H1 (cell line): ENCODE data around the gene TEKT3. TPM values are rescaled to one million over a fixed set of nuclear protein-coding genes. Genes with fewer than 3 reads are reported as not detected.

Source experiments
- CTCF ChIA-PET: fragments of 300-600 bp; sonication (Branson Sonifier 250); formaldehyde crosslinking; loops from one replicate; lab custom pipeline; 2021; ENCODE audit not compliant: partially characterized antibody; lab: Charles Lee
- POLR2A ChIA-PET: fragments of 300-600 bp; sonication (Branson Sonifier 250); formaldehyde crosslinking; loops from one replicate; lab custom pipeline; 2021; ENCODE audit warnings: inconsistent platforms; ENCODE audit not compliant: partially characterized antibody; lab: Charles Lee
- DNase-seq, 2 experiments: peaks; one replicate each; pipeline versions ENCODE4 v3.0.0 to v3.0.0-alpha.2; 2010 to 2022; ENCODE audit warnings: low spot score in 2 of 2, low read depth in 1 of 2, mixed read lengths in 1 of 2
- FAIRE-seq: peaks from 2 replicates; lab custom pipeline; 2011; peaks lifted over from hg19 to GRCh38; lab: Jason Lieb, UNC
- H2AFZ ChIP-seq: 2 replicates; pipeline ENCODE4 v1.8.1; 2012; ENCODE audit warnings: low read length, inconsistent platforms
- H2AK5ac ChIP-seq: 2 replicates; pipeline ENCODE4 v1.6.1; 2013; ENCODE audit warnings: low read depth, low read length
- H2BK120ac ChIP-seq: replicated peaks from 2 replicates; pipeline ENCODE3; 2013; ENCODE audit warnings: low read depth, low read length, inconsistent platforms
- H2BK12ac ChIP-seq: 2 replicates; pipeline ENCODE4 v1.6.1; 2013; ENCODE audit warnings: low read depth, low read length
- H2BK15ac ChIP-seq: 2 replicates; pipeline ENCODE4 v1.6.1; 2013; ENCODE audit warnings: low read length
- H2BK20ac ChIP-seq: 2 replicates; pipeline ENCODE4 v1.6.1; 2013; ENCODE audit warnings: low read length
- H2BK5ac ChIP-seq: 2 replicates; pipeline ENCODE4 v1.6.1; 2013; ENCODE audit warnings: low read depth, low read length
- H3K14ac ChIP-seq: 2 replicates; pipeline ENCODE4 v1.6.1; 2013; ENCODE audit warnings: inconsistent platforms; ENCODE audit not compliant: insufficient read length
- H3K18ac ChIP-seq: 2 replicates; pipeline ENCODE4 v1.6.1; 2013; ENCODE audit warnings: low read length; ENCODE audit errors: extremely low read depth
- H3K23ac ChIP-seq: 2 replicates; pipeline ENCODE4 v1.6.1; 2013; ENCODE audit warnings: inconsistent platforms; ENCODE audit not compliant: insufficient read length
- H3K23me2 ChIP-seq: 2 replicates; pipeline ENCODE4 v1.6.1; 2013; ENCODE audit warnings: low read depth, low read length
- H3K27ac ChIP-seq: 2 replicates; pipeline ENCODE4 v1.6.1; 2011; ENCODE audit warnings: low read depth, low read length, inconsistent platforms
- H3K27me3 ChIP-seq, 4 experiments: replicated peaks in 1 of 4; 1 replicate in 1 of 4; 2 replicates in 3 of 4; pipeline versions ENCODE4 v1.6.1 to v1.8.1; 2011 to 2013; ENCODE audit warnings: low read length in 3 of 4, mild to moderate bottlenecking in 3 of 4, inconsistent platforms in 2 of 4, mixed read lengths in 2 of 4, moderate library complexity in 1 of 4; ENCODE audit not compliant: control insufficient read depth in 3 of 4, insufficient read depth in 3 of 4; ENCODE audit errors: extremely low read depth in 1 of 4
- H3K36me3 ChIP-seq, 4 experiments: 2 replicates each; pipeline versions ENCODE4 v1.6.1 to v1.8.1; 2011 to 2013; ENCODE audit warnings: mild to moderate bottlenecking in 4 of 4, low read length in 3 of 4, moderate library complexity in 2 of 4, control low read depth in 1 of 4, inconsistent platforms in 1 of 4; ENCODE audit not compliant: insufficient read depth in 4 of 4, control insufficient read depth in 2 of 4
- H3K4ac ChIP-seq: replicated peaks from 2 replicates; pipeline ENCODE3; 2013; ENCODE audit warnings: low read length, low read depth, mixed read lengths, inconsistent platforms; ENCODE audit not compliant: insufficient read length
- H3K4me1 ChIP-seq, 4 experiments: replicated peaks in 1 of 4; 1 replicate in 1 of 4; 2 replicates in 3 of 4; pipeline versions ENCODE4 v1.6.1 to v1.8.1; 2011 to 2013; ENCODE audit warnings: low read length in 3 of 4, inconsistent platforms in 2 of 4, mixed read lengths in 1 of 4; ENCODE audit not compliant: insufficient read depth in 4 of 4, control insufficient read depth in 3 of 4
- H3K4me2 ChIP-seq, 2 experiments: 2 replicates each; pipeline versions ENCODE4 v1.6.1 to v1.8.1; 2011 to 2013; ENCODE audit warnings: low read depth in 2 of 2, low read length in 2 of 2, control low read depth in 1 of 2, inconsistent platforms in 1 of 2, mild to moderate bottlenecking in 1 of 2; ENCODE audit not compliant: insufficient read depth in 1 of 2
- H3K4me3 ChIP-seq, 4 experiments: fragments of 200-600, 300-600 bp in 1 of 4; sonication (generic), shearing (Covaris generic), sonication (Bioruptor Twin) in 1 of 4; 2 replicates each; pipeline versions ENCODE4 v1.5.1 to v1.8.1; 2011 to 2016; ENCODE audit warnings: low read length in 4 of 4, low read depth in 3 of 4, control low read depth in 2 of 4, inconsistent platforms in 2 of 4, mild to moderate bottlenecking in 2 of 4, mixed read lengths in 1 of 4, moderate library complexity in 1 of 4; ENCODE audit not compliant: insufficient read depth in 2 of 4; ENCODE audit errors: extremely low read depth in 1 of 4
- H3K56ac ChIP-seq: replicated peaks from 2 replicates; pipeline ENCODE3; 2013; ENCODE audit warnings: low read depth, mild to moderate bottlenecking, mixed read lengths, low read length, inconsistent platforms; ENCODE audit not compliant: insufficient read length
- H3K79me1 ChIP-seq: 2 replicates; pipeline ENCODE4 v1.6.1; 2013; ENCODE audit warnings: low read depth, low read length, control low read depth
- H3K79me2 ChIP-seq, 2 experiments: 2 replicates each; pipeline versions ENCODE4 v1.6.1 to v1.8.1; 2012 to 2013; ENCODE audit warnings: low read length in 2 of 2, mild to moderate bottlenecking in 2 of 2, inconsistent platforms in 1 of 2; ENCODE audit not compliant: insufficient read depth in 2 of 2, control insufficient read depth in 1 of 2
- H3K9ac ChIP-seq, 4 experiments: replicated peaks in 1 of 4; 1 replicate in 1 of 4; 2 replicates in 3 of 4; pipeline versions ENCODE4 v1.6.1 to v1.8.1; 2011 to 2013; ENCODE audit warnings: low read depth in 3 of 4, low read length in 3 of 4, control low read depth in 2 of 4, mild to moderate bottlenecking in 2 of 4, moderate library complexity in 2 of 4, inconsistent platforms in 1 of 4; ENCODE audit errors: extremely low read depth in 1 of 4
- H3K9me3 ChIP-seq, 2 experiments: 2 replicates each; pipeline versions ENCODE4 v1.6.1 to v1.8.1; 2012 to 2013; ENCODE audit warnings: mild to moderate bottlenecking in 2 of 2, moderate library complexity in 2 of 2, control low read depth in 1 of 2, inconsistent platforms in 1 of 2, low read depth in 1 of 2, low read length in 1 of 2, mixed read lengths in 1 of 2; ENCODE audit not compliant: insufficient read depth in 2 of 2
- H4K20me1 ChIP-seq, 2 experiments: replicated peaks in 1 of 2; 2 replicates each; pipeline versions ENCODE3 to v1.8.1; 2011 to 2013; ENCODE audit warnings: inconsistent platforms in 2 of 2, low read length in 2 of 2, mild to moderate bottlenecking in 1 of 2; ENCODE audit not compliant: insufficient read depth in 2 of 2, control insufficient read depth in 1 of 2
- H4K5ac ChIP-seq: 2 replicates; pipeline ENCODE4 v1.6.1; 2013; ENCODE audit warnings: low read length, low read depth, mixed read lengths, inconsistent platforms; ENCODE audit not compliant: insufficient read length
- H4K8ac ChIP-seq: 2 replicates; pipeline ENCODE4 v1.8.0; 2013; ENCODE audit warnings: mild to moderate bottlenecking, moderate library complexity, low read length, inconsistent platforms; ENCODE audit not compliant: insufficient read depth; ENCODE audit errors: extremely low read depth
- H4K91ac ChIP-seq: replicated peaks from 2 replicates; pipeline ENCODE3; 2013; ENCODE audit warnings: low read length, mixed read lengths, inconsistent platforms; ENCODE audit not compliant: insufficient read length
- CHD2 ChIP-seq: IDR thresholded peaks from 2 replicates; pipeline ENCODE4 v1.6.1; 2012; ENCODE audit warnings: low read length, improper control_type of control experiment
- HDAC2 ChIP-seq, 2 experiments: fragments of 300-600 bp in 1 of 2; sonication (generic) in 1 of 2; IDR thresholded peaks; 2 replicates each; pipeline ENCODE4 v1.6.1; 2011 to 2012; ENCODE audit warnings: low read depth in 2 of 2, low read length in 2 of 2, mild to moderate bottlenecking in 2 of 2, moderate library complexity in 2 of 2, borderline replicate concordance in 1 of 2, inconsistent platforms in 1 of 2
- NANOG ChIP-seq: IDR thresholded peaks from 2 replicates; pipeline ENCODE4 v1.6.1; 2011; ENCODE audit warnings: low read length, low read depth, mild to moderate bottlenecking, inconsistent platforms; ENCODE audit not compliant: insufficient read depth, poor library complexity, severe bottlenecking
- POU5F1 ChIP-seq: IDR thresholded peaks from 2 replicates; pipeline ENCODE4 v1.6.1; 2011; ENCODE audit warnings: low read depth, mild to moderate bottlenecking, low read length, moderate library complexity
- RAD21 ChIP-seq, 2 experiments: IDR thresholded peaks in 1 of 2; conservative IDR thresholded peaks in 1 of 2; 2 replicates each; pipeline ENCODE4 v1.6.1; 2011; ENCODE audit warnings: low read depth in 2 of 2, low read length in 2 of 2, improper control_type of control experiment in 1 of 2, inconsistent platforms in 1 of 2, mild to moderate bottlenecking in 1 of 2, moderate library complexity in 1 of 2
- RBBP5 ChIP-seq: IDR thresholded peaks from 2 replicates; pipeline ENCODE4 v1.7.1; 2012; ENCODE audit warnings: low read depth, mild to moderate bottlenecking, inconsistent platforms, low read length, moderate library complexity, borderline replicate concordance
- SP1 ChIP-seq: IDR thresholded peaks from 2 replicates; pipeline ENCODE4 v1.6.1; 2011; ENCODE audit warnings: low read depth, low read length
- TEAD4 ChIP-seq: IDR thresholded peaks from 2 replicates; pipeline ENCODE4 v1.6.1; 2012; ENCODE audit warnings: low read depth, low read length, inconsistent platforms, mixed read lengths
- WGBS, 2 experiments: shearing (Covaris generic) in 1 of 2; methylation state at CpG; one replicate each; pipeline versions ENCODE4 v1.1.6 to v1.1.7; 2013 to 2015; ENCODE audit warnings: low lambda C conversion rate in 2 of 2, mixed read lengths in 2 of 2, inconsistent platforms in 1 of 2, low coverage in 1 of 2, missing lambda C conversion rate in 1 of 2; ENCODE audit not compliant: insufficient replicate concordance in 2 of 2, insufficient coverage in 1 of 2, insufficient read length in 1 of 2; ENCODE audit errors: extremely low coverage in 1 of 2, missing lambda C conversion rate in 1 of 2; 5-methylcytosine and 5-hydroxymethylcytosine counted together
- polyA plus RNA-seq, 7 experiments: library from polyadenylated mRNA; depleted of rRNA in 3 of 7; stranded (reverse) in 5 of 7; unstranded in 2 of 7; fragments of >200 nt in 5 of 7; fragments of 200-250 nt in 2 of 7; gene quantifications; 1 replicate in 5 of 7; 2 replicates in 1 of 7; 4 replicates in 1 of 7; pipeline versions ENCODE4 v1.2.1 to v1.2.3, GENCODE V29; 2011 to 2013; ENCODE audit warnings: missing spikeins in 2 of 7, mixed read lengths in 2 of 7
- total RNA-seq: library from RNA; stranded (reverse); fragmentation: NEBNext Ultra II Directional; extraction: Animal tissue kit (Norgen Biotek cat#: 25700); gene quantifications from 2 replicates; pipeline ENCODE4 v1.2.1, GENCODE V29; 2021
- TF ChIP-seq, protein P1 (sequence below), 3 experiments: IDR thresholded peaks; 1 replicate in 2 of 3; 2 replicates in 1 of 3; pipeline versions ENCODE4 v1.5.1 to v1.6.1; 2011; ENCODE audit warnings: low read length in 3 of 3, mild to moderate bottlenecking in 3 of 3, inconsistent platforms in 2 of 3, low read depth in 1 of 3, moderate library complexity in 1 of 3; ENCODE audit not compliant: insufficient read depth in 1 of 3; ENCODE audit errors: control extremely low read depth in 1 of 3

The TEKT3 gene
- total and polyA plus RNA-seq, 2 of the 8 experiments (the other 6 are each of a cell fraction or from before 2014, with no cell fraction given) = 2.2 to 2.9 TPM

DNA sequence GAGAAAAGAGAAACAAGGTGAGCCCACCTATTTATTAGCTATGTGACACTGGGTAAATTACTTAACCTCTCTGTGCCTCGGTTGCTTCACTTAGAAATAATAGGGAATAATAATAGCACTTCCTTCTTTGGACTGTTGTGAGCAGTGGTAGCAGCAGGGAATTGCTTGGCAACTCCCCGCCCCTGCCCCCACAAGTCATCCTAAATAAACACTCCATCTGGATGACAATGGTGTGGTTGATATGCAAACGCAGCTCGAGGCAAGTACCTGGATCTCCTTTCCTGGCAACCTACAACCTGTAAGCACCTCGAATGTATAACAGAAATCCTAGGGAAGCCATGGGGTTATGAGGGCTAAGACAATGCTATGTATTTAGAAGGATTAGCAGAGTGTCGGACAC, 9.1 kb downstream of the TEKT3 start:
- Histone ChIP-seq H2AK5ac (no peak overlapping the region), H3K79me2 (no peaks in the 10 kb centered on the region), H4K91ac (no peak overlapping the region), H3K27ac (no peak overlapping the region), H3K27me3 (no peaks in the 10 kb centered on the region; a peak in 2 of 7 replicates), H3K14ac (no peak overlapping the region), H3K18ac (no peak overlapping the region), H3K4ac (no peak overlapping the region), H2BK12ac (no peak overlapping the region), H2BK20ac (peak overlapping the region; percentile 94; the same call in 1 of the 2 replicates), H3K36me3 (no peaks in the 10 kb centered on the region), H4K5ac (no peak overlapping the region), H2BK120ac (no peak overlapping the region), H3K23ac (no peak overlapping the region), H2AFZ (no peak overlapping the region), H3K4me2 (peak overlapping the region; percentile 58 to 66), H4K20me1 (no peaks in the 10 kb centered on the region), H3K4me1 (peaks cover 0 to 7% (median 5%) of the 10 kb centered on the region in 4 experiments; a peak in 5 of 7 replicates), H3K79me1 (no peaks in the 10 kb centered on the region), H3K56ac (no peak overlapping the region), H3K9me3 (no peaks in the 10 kb centered on the region; a peak in 1 of 4 replicates), H3K23me2 (no peaks in the 10 kb centered on the region), H4K8ac (no peak overlapping the region), H3K4me3 (peak overlapping the region in 2 of 4 experiments; percentile 15 to 45; a peak in 3 of 8 replicates), H2BK15ac (no peak overlapping the region), H3K9ac (no peak overlapping the region), H2BK5ac (no peak overlapping the region)
- POLR2A ChIA-PET = no interaction called here
- DNase-seq (peak; percentile 49 to 64), FAIRE-seq (peak; percentile 99)
- CTCF ChIA-PET = interaction anchor here (0.5 to 1.4 kb wide), 4 partner anchors 18 to 171 kb away, joined by 3 to 4 read pairs (median 4); no protein-coding TSS in a partner anchor
- 1% methylated on average over 6 of the region's 6 CpGs; no CpG with 5 or more reads in 1 of the 2 experiments for WGBS, 2 experiments
- TF ChIP-seq RBBP5 (0 out of 2 replicates have a peak, but pooled peaks have one; percentile 28), POU5F1 (peak; percentile 75; the same call in 1 of the 2 replicates), TEAD4 (peak; percentile 64; the same call in 1 of the 2 replicates), RAD21 (IDR thresholded peaks at IDR 0.05 in 1 of 2, conservative IDR thresholded peaks at IDR 0.05 in 1 of 2; ENCODE audit: low read depth in 2 of 2, low read length in 2 of 2) (no peak; a peak in 1 of 4 replicates), HDAC2 (IDR thresholded peaks at IDR 0.05; ENCODE audit: borderline replicate concordance in 1 of 2, low read depth in 2 of 2, low read length in 2 of 2) (no peak), SP1 (peak; percentile 86), NANOG (peak; percentile 87), CHD2 (peak; percentile 52; the same call in 1 of the 2 replicates)
- TF ChIP-seq, protein P1, sequence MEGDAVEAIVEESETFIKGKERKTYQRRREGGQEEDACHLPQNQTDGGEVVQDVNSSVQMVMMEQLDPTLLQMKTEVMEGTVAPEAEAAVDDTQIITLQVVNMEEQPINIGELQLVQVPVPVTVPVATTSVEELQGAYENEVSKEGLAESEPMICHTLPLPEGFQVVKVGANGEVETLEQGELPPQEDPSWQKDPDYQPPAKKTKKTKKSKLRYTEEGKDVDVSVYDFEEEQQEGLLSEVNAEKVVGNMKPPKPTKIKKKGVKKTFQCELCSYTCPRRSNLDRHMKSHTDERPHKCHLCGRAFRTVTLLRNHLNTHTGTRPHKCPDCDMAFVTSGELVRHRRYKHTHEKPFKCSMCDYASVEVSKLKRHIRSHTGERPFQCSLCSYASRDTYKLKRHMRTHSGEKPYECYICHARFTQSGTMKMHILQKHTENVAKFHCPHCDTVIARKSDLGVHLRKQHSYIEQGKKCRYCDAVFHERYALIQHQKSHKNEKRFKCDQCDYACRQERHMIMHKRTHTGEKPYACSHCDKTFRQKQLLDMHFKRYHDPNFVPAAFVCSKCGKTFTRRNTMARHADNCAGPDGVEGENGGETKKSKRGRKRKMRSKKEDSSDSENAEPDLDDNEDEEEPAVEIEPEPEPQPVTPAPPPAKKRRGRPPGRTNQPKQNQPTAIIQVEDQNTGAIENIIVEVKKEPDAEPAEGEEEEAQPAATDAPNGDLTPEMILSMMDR (IDR thresholded peaks at IDR 0.05; ENCODE audit: control extremely low read depth in 1 of 3, insufficient read depth in 1 of 3, low read depth in 1 of 3, low read length in 3 of 3) = no peak
